ENCODE results near the gene NUDT16L1. TPM values are rescaled to one million over a fixed set of nuclear protein-coding genes. Genes with fewer than 3 reads are reported as not detected.

Gene NUDT16L1
- total and polyA plus RNA-seq, 12 donors = 16.3 to 99.3 (median 51.6) TPM

GRCh38 chr16:4704913-4705312 is 11.6 kb downstream of the NUDT16L1 start:
- WGBS, 4 donors = 95 to 97% (median 95%) methylated on average over 8 to 14 of the region's 14 CpGs
- no peak overlapping the region for H3K27ac ChIP-seq
- H3K4me3 ChIP-seq = no peak overlapping the region
- no peaks in the 10 kb centered on the region for H3K27me3 ChIP-seq
- no peaks in the 10 kb centered on the region for H3K4me1 ChIP-seq (replicated peaks in 1 of 2)
- no peaks in the 10 kb centered on the region for H3K9me3 ChIP-seq (replicated peaks in 1 of 3)
- no peak for DNase-seq
- intact Hi-C loops (cut with DNase I) = no loop called here
- peaks cover 0 to 57% of the 10 kb centered on the region in 2 donors for H3K36me3 ChIP-seq (replicated peaks in 1 of 2)
- TF ChIP-seq CTCF (IDR thresholded peaks at IDR 0.05) (no peak), POLR2A (IDR thresholded peaks at IDR 0.05) (no peak)

- Histone ChIP-seq H3K4me1 (replicated peaks in 1 of 2) (no peaks in the 10 kb centered on the region), H3K4me3 (no peak overlapping the region), H3K36me3 (replicated peaks in 1 of 2) (peaks cover 0 to 48% of the 10 kb centered on the region in 2 donors), H3K27me3 (no peaks in the 10 kb centered on the region), H3K9me3 (replicated peaks in 1 of 3) (no peaks in the 10 kb centered on the region), H3K27ac (no peak overlapping the region)
- TF ChIP-seq POLR2A (IDR thresholded peaks at IDR 0.05) = no peak
- 79 to 89% (median 82%) methylated on average over 6 to 7 of the region's 7 CpGs for whole genome bisulfite sequencing, 4 donors
- no peak for DNase-seq
- intact Hi-C loops (cut with DNase I) = no loop called here
Measured at GRCh38 chr16:4706871-4707270, 13.5 kb downstream of the NUDT16L1 start.

GRCh38 chr16:4709481-4709880 is 16.1 kb downstream of the NUDT16L1 start:
- TF ChIP-seq POLR2A (IDR thresholded peaks at IDR 0.05) (no peak), CTCF (IDR thresholded peaks at IDR 0.05) (no peak)
- no peak for DNase-seq
- intact Hi-C loops (cut with DNase I) = no loop called here
- Histone ChIP-seq H3K4me3 (no peak overlapping the region), H3K27me3 (no peaks in the 10 kb centered on the region), H3K9me3 (replicated peaks in 1 of 3) (no peaks in the 10 kb centered on the region), H3K4me1 (replicated peaks in 1 of 2) (no peaks in the 10 kb centered on the region), H3K27ac (no peak overlapping the region), H3K36me3 (replicated peaks in 1 of 2) (peaks cover 0 to 42% of the 10 kb centered on the region in 2 donors)
- WGBS, 4 donors = 97 to 100% (median 97%) methylated on average over 4 of the region's 4 CpGs

GRCh38 chr16:4713663-4714501 is 20.5 kb downstream of the NUDT16L1 start:
- Histone ChIP-seq H3K36me3 (replicated peaks in 1 of 2) (peaks cover 0 to 39% of the 10 kb centered on the region in 2 donors), H3K4me1 (replicated peaks in 1 of 2) (no peaks in the 10 kb centered on the region), H3K4me3 (no peak overlapping the region), H3K9me3 (replicated peaks in 1 of 3) (no peaks in the 10 kb centered on the region), H3K27me3 (no peaks in the 10 kb centered on the region), H3K27ac (no peak overlapping the region)
- no peak for DNase-seq
- intact Hi-C loops (cut with DNase I) = no loop called here
- WGBS, 4 donors = 81 to 85% (median 82%) methylated on average over 16 to 18 of the region's 18 CpGs
- TF ChIP-seq POLR2A (IDR thresholded peaks at IDR 0.05) (no peak), CTCF (IDR thresholded peaks at IDR 0.05) (no peak)

- DNase-seq = no peak
- Histone ChIP-seq H3K4me1 (replicated peaks in 1 of 2) (no peaks in the 10 kb centered on the region), H3K27ac (no peak overlapping the region), H3K36me3 (replicated peaks in 1 of 2) (peaks cover 0 to 33% of the 10 kb centered on the region in 2 donors), H3K27me3 (no peaks in the 10 kb centered on the region), H3K4me3 (no peak overlapping the region), H3K9me3 (replicated peaks in 1 of 3) (no peaks in the 10 kb centered on the region)
- intact Hi-C loops (cut with DNase I) = no loop called here
- no peak for TF ChIP-seq POLR2A (IDR thresholded peaks at IDR 0.05)
- TF ChIP-seq CTCF (IDR thresholded peaks at IDR 0.05) = no peak
- 90 to 100% (median 97%) methylated on average over 2 of the region's 2 CpGs for WGBS, 4 donors
Measured at GRCh38 chr16:4714996-4715395, 21.6 kb downstream of the NUDT16L1 start.

Data from adrenal gland (tissue), 12 donors.